Loucy (cell line): ENCODE measurements around the gene UBE4B.
"Not testable (repeated sequence)": the region's sequence is repeated elsewhere in the genome, so short reads cannot be mapped to it uniquely, and the experiment has no call there.

Experiments
- CTCF ChIP-seq: fragments of 200-600 bp; sonication (generic); conservative IDR thresholded peaks from 2 replicates; pipeline ENCODE4 v1.5.1; 2014; ENCODE audit warnings: mild to moderate bottlenecking, antibody characterized with exemption, low read length
- EZH2phosphoT487 ChIP-seq: fragments of 200-600 bp; IDR thresholded peaks from 2 replicates; pipeline ENCODE4 v1.6.1; 2018; ENCODE audit warnings: antibody characterized with exemption, mild to moderate bottlenecking, moderate library complexity, borderline replicate concordance

DNA sequence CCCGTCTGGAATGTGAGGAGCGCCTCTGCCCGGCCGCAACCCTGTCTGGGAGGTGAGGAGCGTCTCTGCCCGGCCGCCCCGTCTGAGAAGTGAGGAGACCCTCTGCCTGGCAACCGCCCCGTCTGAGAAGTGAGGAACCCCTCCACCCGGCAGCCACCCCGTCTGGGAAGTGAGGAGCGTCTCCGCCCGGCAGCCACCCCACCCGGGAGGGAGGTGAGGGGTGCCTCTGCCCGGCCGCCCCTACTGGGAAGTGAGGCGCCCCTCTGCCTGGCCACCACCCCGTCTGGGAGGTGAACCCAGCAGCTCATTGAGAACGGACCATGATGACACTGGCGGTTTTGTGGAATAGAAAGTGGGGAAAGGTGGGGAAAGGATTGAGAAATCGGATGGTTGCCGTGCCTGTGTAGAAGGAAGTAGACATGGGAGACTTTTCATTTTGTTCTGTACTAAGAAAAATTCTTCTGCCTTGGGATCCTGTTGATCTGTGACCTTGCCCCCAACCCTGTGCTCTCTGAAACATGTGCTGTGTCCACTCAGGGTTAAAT lies 3.7 kb upstream of the UBE4B start:
- TF ChIP-seq CTCF, EZH2phosphoT487: not testable (repeated sequence)
